ENCODE measurements around the gene RGL4.

Gene RGL4

DNA sequence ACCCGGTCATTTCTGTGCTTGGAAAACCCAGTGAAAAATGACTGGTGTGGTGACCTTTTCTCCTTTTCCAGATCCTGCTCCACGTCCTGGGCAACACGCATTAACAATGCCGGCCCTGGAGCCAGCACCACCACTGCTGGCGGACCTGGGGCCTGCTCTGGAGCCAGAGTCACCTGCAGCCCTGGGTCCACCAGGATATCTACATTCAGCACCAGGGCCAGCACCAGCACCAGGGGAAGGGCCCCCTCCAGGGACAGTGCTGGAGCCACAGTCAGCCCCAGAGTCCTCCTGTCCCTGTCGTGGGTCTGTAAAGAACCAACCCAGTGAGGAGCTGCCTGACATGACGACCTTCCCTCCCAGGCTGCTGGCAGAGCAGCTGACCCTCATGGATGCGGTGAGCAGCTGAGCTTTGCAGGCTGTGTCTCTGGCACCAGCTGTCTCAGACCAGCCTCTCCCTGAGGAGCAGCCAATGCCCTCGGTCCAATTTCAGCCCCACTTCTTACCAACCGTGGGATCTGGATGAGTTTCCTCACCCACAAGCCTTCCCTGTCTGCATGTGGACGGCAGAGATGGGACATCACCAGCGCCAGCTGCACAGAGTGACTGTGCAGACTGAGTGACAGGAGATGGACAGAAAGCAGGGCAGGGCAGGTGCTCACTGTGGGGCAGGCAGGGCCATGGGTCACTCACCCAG lies 1.9 kb downstream of the RGL4 start:
- TF ChIP-seq, protein P1, sequence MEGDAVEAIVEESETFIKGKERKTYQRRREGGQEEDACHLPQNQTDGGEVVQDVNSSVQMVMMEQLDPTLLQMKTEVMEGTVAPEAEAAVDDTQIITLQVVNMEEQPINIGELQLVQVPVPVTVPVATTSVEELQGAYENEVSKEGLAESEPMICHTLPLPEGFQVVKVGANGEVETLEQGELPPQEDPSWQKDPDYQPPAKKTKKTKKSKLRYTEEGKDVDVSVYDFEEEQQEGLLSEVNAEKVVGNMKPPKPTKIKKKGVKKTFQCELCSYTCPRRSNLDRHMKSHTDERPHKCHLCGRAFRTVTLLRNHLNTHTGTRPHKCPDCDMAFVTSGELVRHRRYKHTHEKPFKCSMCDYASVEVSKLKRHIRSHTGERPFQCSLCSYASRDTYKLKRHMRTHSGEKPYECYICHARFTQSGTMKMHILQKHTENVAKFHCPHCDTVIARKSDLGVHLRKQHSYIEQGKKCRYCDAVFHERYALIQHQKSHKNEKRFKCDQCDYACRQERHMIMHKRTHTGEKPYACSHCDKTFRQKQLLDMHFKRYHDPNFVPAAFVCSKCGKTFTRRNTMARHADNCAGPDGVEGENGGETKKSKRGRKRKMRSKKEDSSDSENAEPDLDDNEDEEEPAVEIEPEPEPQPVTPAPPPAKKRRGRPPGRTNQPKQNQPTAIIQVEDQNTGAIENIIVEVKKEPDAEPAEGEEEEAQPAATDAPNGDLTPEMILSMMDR (IDR thresholded peaks at IDR 0.05; ENCODE audit: insufficient read depth, missing control alignments): no peak
- DNase-seq (ENCODE audit: insufficient read length, low spot score) (no peak), FAIRE-seq (no peak)

DNA sequence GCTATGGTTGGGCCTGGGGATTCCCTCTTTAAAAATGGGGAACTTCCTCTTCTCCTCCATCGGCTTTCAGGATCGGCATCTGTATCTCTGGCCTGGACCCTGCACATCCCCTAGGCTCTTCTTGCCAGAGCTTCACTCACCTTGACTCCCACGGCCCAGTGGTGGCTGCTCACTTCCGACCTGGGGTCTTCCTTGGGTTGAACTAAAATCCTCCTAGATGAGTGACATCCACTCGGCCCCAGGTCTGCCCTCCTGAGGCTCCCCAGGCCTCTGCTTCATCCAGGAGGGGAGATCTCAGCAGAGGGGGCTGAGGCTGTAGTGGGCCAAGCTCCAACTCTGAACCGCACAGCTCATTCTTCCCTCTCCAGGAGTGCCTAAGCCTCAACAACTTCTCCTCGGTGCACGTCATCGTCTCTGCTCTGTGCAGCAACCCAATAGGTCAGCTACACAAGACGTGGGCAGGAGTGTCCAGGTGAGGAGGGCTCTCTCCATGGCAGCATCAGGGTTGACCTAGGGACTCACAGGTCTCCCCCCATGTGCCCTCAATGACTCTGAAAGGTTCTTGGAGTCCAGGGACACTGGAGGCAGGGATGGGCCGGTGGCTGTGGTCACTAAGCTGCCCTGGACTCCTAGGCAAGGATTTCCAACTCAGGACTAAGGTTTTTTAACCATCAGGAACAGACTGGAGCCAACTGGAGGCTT lies 3.3 kb downstream of the RGL4 start:
- DNase-seq (ENCODE audit: insufficient read length, low spot score): no peak
- TF ChIP-seq, protein P1 (IDR thresholded peaks at IDR 0.05; ENCODE audit: insufficient read depth, missing control alignments): no peak
- FAIRE-seq: no peak

DNA sequence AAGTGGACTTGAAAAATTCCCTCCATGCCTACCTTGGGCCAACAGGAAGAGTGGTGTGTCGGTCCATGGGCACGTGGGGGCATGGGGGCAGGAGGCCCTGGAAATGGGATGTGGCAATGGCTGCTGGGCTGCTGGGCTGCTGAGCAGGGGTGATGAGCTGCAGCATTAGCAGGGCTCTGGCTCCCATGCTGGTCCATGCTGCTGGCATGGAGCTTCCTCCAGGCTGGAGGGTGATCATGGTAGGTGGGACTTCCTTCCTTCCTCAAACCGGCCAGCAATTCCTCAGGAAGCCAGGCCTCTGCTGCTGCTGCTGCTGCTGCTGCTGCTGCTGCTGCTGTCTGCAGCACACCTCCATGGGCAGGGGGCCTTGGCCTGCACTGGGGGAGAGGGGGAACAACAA lies 4.3 kb downstream of the RGL4 start:
- TF ChIP-seq, protein P1 (IDR thresholded peaks at IDR 0.05; ENCODE audit: insufficient read depth, missing control alignments): no peak
- FAIRE-seq (no peak), DNase-seq (ENCODE audit: insufficient read length, low spot score) (no peak)

DNA sequence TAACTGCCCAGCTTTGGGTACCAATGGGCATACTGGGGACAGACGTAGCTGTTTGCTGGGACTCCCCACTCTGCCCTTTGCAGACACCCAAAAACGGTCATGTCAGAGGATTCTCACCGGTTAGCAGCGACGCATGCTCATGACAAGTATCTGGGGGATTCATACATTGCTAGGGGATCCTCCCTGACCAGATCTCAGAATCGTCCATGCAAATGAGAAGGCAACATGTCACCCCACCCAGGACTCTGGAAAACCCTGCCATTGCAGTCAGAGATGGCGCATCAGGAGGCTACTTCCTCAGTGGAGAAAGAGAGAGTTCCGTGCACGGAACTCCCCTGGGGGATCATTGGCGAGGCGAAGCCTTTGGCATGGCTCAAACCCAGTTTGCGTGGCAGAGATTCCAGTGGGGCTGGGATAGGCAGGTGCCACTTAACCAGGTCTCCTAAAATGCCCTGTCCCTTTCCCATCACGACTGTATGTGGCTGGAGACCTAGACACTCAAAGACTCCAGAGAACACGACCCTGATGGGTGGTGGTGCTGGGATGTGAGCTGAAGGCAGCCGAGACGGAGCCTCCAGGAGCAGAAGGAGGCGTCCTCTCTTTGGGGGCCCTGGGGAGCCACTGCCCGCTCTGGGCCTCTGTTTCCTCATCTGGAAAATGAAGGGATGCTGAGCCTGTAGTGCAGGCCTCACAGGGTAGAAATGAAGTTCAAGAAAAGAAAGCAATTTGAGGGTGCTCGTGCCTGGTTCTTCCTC lies 4.9 kb downstream of the RGL4 start:
- DNase-seq (ENCODE audit: insufficient read length, low spot score): no peak
- TF ChIP-seq, protein P1 (IDR thresholded peaks at IDR 0.05; ENCODE audit: insufficient read depth, missing control alignments): no peak
- FAIRE-seq: no peak

DNA sequence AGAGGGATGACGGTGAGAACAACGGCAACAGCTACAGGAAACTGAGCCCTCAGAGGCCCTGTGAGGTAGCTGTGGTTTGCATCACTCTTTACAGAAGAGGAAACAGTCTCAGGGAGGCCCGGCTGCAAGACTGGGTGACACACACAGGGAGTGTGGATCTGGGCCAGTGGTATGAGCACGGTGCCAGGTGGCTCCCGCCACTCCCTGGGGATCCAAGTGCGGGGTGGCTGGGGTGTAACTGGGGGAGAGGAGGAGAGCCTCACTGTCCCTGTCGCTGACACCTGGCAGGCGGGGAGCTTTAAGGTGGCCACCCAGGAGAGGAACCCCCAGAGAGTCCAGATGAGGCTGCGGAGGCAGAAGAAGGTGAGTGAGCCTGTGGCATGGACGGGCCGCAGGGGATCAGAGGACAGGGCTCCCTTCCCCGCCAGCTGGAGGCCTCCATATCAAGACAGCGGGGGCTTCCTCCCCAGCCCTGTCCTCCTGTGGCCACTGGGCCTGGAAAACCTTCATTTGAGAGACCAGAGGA lies 5.6 kb downstream of the RGL4 start:
- DNase-seq (ENCODE audit: insufficient read length, low spot score): no peak
- TF ChIP-seq, protein P1 (IDR thresholded peaks at IDR 0.05; ENCODE audit: insufficient read depth, missing control alignments): no peak
- no peak for FAIRE-seq

DNA sequence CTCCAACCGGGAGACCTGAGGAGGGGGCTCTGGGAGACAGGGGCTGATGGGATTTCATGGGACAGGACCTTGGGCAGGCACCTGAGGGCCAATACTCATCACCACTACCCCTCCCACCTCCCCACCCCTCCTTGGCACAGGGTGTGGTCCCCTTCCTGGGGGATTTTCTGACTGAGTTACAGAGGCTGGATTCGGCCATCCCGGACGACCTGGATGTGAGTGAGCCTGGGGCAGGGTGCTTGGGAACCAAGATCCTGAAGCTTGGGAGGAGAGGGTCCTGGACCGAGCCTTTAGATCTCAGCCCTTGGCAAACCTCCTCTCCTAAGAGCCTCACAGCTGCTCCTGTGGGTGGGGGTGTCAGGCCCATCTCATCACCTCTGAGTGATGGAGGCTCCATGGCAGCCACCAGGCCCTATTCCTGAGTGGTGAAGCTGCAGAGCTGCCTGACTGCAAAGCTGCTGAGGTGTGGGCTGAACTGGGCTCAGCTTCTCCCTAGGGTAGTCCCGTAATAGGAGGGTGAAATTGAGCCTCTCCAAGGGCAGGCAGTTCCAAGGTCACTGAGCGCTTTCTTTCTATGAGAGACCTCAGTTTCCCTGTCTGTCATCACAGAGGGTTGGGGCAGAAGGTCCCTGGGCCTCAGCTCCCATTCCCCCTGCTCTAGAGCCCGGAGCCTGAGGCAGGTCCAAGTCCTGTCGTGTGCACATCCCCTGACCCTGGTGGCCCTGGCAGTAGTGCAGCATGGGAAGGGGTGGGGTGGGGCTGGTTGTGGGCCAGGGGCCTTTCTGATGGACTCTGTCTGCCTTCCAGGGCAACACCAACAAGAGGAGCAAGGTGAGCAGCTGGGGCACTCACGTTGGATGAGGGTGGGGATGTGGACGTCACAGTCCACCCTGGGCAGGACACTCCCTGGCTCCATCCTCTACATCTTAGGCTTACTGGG lies 6.5 kb downstream of the RGL4 start:
- DNase-seq (ENCODE audit: insufficient read length, low spot score) (no peak), FAIRE-seq (no peak)
- TF ChIP-seq, protein P1 (IDR thresholded peaks at IDR 0.05; ENCODE audit: insufficient read depth, missing control alignments): no peak

All from D721Med (cell line).